COR-L47 (cell line): ENCODE results near the gene ZNF148.

Experiments used
- DNase-seq: peaks from one replicate; lab custom pipeline; 2025; lab: John Stamatoyannopoulos, UW

Gene ZNF148

DNA sequence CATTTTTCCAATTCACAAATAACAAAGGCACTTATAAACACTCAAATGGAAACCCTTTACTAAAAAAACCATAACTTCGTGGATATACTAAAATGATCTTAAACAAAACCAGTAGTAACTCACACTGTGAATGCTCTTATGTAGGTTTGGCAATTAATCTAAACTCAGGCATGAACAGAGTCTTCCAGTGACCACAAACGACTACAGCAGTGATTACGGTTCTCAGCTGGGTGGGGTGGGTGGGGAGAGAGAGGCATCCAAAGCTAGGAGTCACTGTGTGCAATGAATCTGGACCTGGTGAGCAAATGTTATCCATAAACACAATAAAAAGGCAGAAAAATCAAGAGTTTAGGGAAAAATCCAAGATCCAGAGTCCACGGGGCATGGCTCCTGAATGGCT lies 183.9 kb downstream of the ZNF148 start:
- no peak for DNase-seq

- DNase-seq: no peak
Observed at GRCh38 chr3:125190786-125191185, 184.3 kb downstream of the ZNF148 start.

GRCh38 chr3:125189378-125190165 lies 185.6 kb downstream of the ZNF148 start:
- DNase-seq: no peak

DNA sequence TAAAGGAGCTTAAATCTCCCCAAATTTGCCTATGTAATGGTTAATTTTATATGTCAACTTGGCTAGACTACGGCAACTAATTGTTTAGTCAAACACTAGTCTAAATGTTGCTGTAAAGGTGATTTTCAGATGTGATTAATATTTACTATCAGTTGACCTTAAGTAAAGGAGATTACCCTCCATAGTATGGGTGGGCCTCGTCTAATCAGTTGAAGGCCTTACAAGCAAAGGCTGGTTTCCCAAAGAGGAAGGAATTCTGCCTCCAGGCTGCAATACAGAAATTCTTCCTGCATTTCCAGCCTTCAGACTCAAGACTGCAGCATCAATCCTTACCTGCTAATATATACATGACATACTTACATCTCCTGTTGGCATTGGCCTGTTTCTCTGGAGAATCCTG lies 186.2 kb downstream of the ZNF148 start:
- DNase-seq: no peak

DNA sequence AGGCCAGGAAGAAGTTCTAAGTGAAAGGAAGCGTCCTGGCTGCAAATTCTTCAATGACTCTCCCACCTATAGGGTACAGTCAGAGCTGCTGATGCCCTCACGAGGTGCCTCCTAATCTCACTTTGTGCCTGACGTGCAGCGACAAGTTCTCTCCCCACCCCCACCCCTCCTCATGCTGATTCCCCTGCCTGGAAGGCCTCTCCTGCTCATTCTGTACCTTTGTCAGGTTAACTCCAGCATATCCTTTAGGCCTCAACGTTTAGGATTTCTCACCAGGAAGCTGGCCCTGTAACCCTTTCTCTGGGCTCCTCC lies 187.6 kb downstream of the ZNF148 start:
- no peak for DNase-seq

DNA sequence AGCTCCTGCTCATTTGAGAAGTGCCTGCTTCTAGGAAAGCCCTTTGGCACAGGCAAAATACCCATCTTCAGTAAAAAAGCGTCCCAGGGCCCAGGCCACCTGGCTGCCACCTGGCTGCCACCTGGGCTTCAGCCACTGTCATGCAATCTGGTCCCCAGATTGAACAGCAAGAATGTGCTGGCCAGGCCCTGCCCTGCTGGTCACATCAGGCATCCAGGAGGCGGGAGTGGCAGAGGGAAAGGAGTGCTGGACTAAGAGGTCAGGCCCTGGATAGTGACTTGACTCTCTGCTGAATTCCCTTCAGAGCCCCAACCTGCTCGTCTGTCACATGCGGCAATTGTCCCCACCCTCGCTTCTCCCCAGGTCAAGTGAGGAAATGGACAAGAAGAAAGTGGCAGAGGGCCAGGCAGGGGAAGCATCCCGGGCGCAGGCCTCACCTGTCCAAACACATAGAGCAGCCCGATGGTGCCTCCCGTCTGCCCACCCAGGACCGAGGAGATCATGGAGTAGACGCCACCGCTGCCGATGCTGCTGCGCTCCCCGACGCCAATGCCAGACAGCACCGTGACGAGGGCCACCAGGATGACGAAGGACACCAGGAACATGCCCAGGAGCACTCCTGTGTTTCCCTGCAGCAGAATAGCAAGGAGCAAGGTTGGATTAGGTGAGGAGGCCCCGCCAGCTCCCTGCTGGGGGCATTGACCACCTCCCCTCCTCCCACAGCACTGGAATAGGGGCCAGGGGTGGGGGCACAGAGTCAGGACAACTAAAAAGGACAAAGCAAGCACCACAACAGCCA lies 188.1 kb downstream of the ZNF148 start:
- DNase-seq: no peak

DNA sequence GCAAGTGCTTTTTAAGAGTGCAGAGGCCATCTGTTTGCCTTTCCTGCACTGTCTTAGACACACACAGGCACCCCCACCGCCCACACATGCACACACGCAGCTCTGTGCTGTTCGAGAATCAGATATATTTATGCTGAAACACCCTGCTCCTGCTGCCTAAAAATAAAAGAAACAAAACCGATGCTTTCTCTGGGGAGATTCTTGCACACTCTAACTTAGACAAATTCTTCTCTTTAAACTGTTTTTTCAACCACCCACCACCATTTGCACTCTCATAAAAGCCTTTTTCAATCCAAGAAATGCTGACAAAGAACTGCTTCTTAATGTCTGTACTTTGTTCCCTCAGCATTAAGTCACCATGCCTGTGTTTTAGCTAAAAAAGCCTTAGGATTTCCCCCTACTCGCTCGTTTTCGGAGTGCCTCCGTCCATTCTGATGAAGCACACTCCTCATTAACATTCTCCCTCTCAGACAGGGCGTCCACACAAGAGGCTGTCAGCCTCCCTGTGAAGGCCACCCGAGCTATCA lies 188.8 kb downstream of the ZNF148 start:
- DNase-seq: no peak

- DNase-seq: no peak
Observed at GRCh38 chr3:125185805-125186204, 189.3 kb downstream of the ZNF148 start.

- no peak for DNase-seq
Observed at GRCh38 chr3:125179884-125180240, 195.3 kb downstream of the ZNF148 start.

DNA sequence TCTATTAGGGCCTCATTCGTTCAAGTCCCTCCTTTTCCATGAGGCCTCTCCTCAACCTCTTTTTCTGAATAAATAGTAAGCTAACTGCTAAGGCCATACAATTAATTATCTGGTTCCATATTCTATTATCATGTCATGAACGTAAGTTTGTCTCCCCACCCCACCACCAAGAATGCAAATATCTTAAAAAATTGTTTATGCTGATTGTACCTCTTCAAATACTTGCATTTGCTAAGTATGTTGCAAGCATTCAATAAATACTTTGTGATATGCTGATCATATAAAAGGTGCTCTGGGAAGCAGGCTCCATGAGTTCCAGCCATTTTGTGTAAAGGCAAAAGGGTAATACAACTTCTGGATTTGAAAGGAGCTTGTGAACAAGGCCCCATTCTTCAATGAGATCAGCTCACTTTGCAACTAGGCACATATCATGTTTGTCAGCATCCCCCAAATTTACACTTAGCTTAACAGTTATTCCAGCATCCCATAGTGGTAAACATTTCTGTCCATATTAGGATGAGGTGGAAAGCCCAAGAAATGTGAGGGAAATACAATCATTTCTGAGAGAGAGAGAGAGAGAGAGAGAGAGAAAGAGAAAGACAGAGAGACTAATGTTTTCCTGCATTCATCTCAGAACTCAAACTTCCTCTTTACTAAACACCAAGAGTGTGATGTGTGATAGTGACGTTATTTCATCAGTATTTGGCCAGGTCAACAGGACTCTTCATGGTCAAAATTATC lies 195.8 kb downstream of the ZNF148 start:
- DNase-seq: no peak

DNA sequence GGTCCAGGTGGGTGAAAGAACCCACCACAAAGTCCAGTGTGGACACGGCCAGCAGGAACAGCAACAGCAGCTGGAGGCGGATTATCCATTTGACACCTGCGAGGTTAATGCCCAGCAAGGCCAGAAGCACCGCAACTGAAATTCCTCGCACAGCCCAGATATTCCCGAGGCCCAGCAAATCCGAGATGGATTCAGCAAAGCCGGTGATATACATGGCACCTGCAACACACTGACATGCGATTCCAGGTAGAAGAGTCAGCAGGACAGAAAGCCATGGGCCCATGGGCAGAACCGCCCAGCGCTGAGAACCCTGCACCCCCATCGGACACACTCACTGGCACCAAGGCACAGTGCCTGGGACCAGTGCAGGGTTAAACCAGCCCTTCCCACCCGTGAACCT lies 197.4 kb downstream of the ZNF148 start:
- DNase-seq: no peak
